CD4-positive, alpha-beta T cell (primary cell): ENCODE measurements around the gene SARM1. TPM values are rescaled to one million over a fixed set of nuclear protein-coding genes. Genes with fewer than 3 reads are reported as not detected.

Experiments
- ATAC-seq: fragments of 200-7000 bp; cut with Tn5 transposase; one replicate; pipeline ENCODE4 v1.10.0; 2022; ENCODE audit warnings: mild to moderate bottlenecking; ENCODE audit not compliant: poor library complexity
- CTCF ChIA-PET: fragments of 350-600 bp; sonication (Branson Sonifier 250); formaldehyde crosslinking; loops from one replicate; lab custom pipeline; 2021; ENCODE audit warnings: antibody characterized with exemption, inconsistent platforms; lab: Charles Lee
- POLR2A ChIA-PET: fragments of 350-600 bp; sonication (Branson Sonifier 250); formaldehyde crosslinking; loops from one replicate; lab custom pipeline; 2021; ENCODE audit warnings: antibody characterized with exemption, inconsistent platforms; lab: Charles Lee
- DNase-seq, 14 experiments: peaks; one replicate each; pipeline ENCODE4 v3.0.0-alpha.2; 2013 to 2020; ENCODE audit warnings: mixed read lengths in 2 of 14
- H3K27ac ChIP-seq, 2 donors: one replicate each; pipeline versions ENCODE4 v1.5.1 to v1.7.0; 2013; ENCODE audit warnings: low read length in 2 of 2, low read depth in 1 of 2, mild to moderate bottlenecking in 1 of 2
- H3K27me3 ChIP-seq, 2 experiments: 1 replicate in 1 of 2; 2 replicates in 1 of 2; pipeline versions ENCODE4 v1.6.1 to v1.7.0; 2013; ENCODE audit warnings: low read length in 2 of 2, control low read depth in 1 of 2, mild to moderate bottlenecking in 1 of 2, moderate library complexity in 1 of 2; ENCODE audit not compliant: insufficient read depth in 2 of 2, control insufficient read depth in 1 of 2
- H3K36me3 ChIP-seq: one replicate; pipeline ENCODE4 v1.6.1; 2013; ENCODE audit warnings: low read length, control low read depth; ENCODE audit not compliant: insufficient read depth
- H3K4me1 ChIP-seq: one replicate; pipeline ENCODE4 v1.6.1; 2013; ENCODE audit warnings: low read length, control low read depth; ENCODE audit not compliant: insufficient read depth
- H3K4me3 ChIP-seq: one replicate; pipeline ENCODE4 v1.5.1; 2013; ENCODE audit warnings: mild to moderate bottlenecking, low read length, moderate library complexity
- H3K9me3 ChIP-seq, 2 experiments: 1 replicate in 1 of 2; 2 replicates in 1 of 2; pipeline versions ENCODE4 v1.6.1 to v1.7.0; 2013; ENCODE audit warnings: low read length in 2 of 2, mild to moderate bottlenecking in 2 of 2, control low read depth in 1 of 2, moderate library complexity in 1 of 2; ENCODE audit not compliant: control insufficient read depth in 1 of 2, insufficient read depth in 1 of 2
- H3K27ac Mint-ChIP-seq: one replicate; pipeline ENCODE4 v1.8.0; 2020; ENCODE audit warnings: mixed read lengths
- H3K27me3 Mint-ChIP-seq: one replicate; pipeline ENCODE4 v1.8.0; 2021; ENCODE audit warnings: mixed read lengths
- H3K36me3 Mint-ChIP-seq: one replicate; pipeline ENCODE4 v1.8.0; 2021; ENCODE audit warnings: low read depth, mixed read lengths
- H3K4me1 Mint-ChIP-seq: one replicate; pipeline ENCODE4 v1.8.0; 2021; ENCODE audit warnings: low read depth, mixed read lengths
- H3K4me3 Mint-ChIP-seq: one replicate; pipeline ENCODE4 v1.8.0; 2020; ENCODE audit warnings: mild to moderate bottlenecking, mixed read lengths
- H3K9me3 Mint-ChIP-seq: one replicate; pipeline ENCODE4 v1.8.0; 2020; ENCODE audit warnings: mixed read lengths
- CTCF ChIP-seq: fragments of 200-600 bp; IDR thresholded peaks from one replicate; pipeline ENCODE4 v1.8.0; 2022; ENCODE audit warnings: antibody characterized with exemption, mild to moderate bottlenecking
- intact Hi-C, 2 experiments: fragments of 100-400 bp; cut with DNase I in 1 of 2; cut with micrococcal nuclease in 1 of 2; formaldehyde crosslinking; loops; one replicate each; pipeline versions ENCODE4 v1.15.1 to v1.9.0; 2023 to 2025; cut with DNase I, micrococcal nuclease
- total RNA-seq, 174 experiments: library from RNA in 2 of 174; stranded (reverse) in 2 of 174; gene quantifications; one replicate each; pipeline ENCODE4 v1.2.3 and lab custom pipeline; 2021 to 2026

SARM1 gene
- total RNA-seq, 2 experiments from 2014 or later: 12.5 to 15.4 TPM

GRCh38 chr17:28386391-28386790 is 14.9 kb downstream of the SARM1 start:
- H3K27ac Mint-ChIP-seq: no peak overlapping the region
- peak overlapping the region; percentile 56 for H3K4me3 Mint-ChIP-seq
- H3K9me3 Mint-ChIP-seq: no peaks in the 10 kb centered on the region
- peaks cover 8% of the 10 kb centered on the region for H3K27me3 Mint-ChIP-seq
- Histone ChIP-seq H3K27me3 (no peaks in the 10 kb centered on the region), H3K9me3 (no peaks in the 10 kb centered on the region), H3K36me3 (peaks cover 34% of the 10 kb centered on the region), H3K4me3 (no peak overlapping the region), H3K27ac (no peak overlapping the region), H3K4me1 (peaks cover 28% of the 10 kb centered on the region)
- H3K36me3 Mint-ChIP-seq: peaks cover 39% of the 10 kb centered on the region
- DNase-seq (no peak), ATAC-seq (no peak)
- ChIA-PET CTCF (no interaction called here), POLR2A (interaction anchor here (3.1 to 4.9 kb wide), 2 partner anchors 15 to 51 kb away, joined by 14 to 31 read pairs; partner anchors contain the start of genes IFT20, SARM1, TNFAIP1 and VTN)
- no peak for TF ChIP-seq CTCF
- intact Hi-C loops: loop anchor here in 1 of 2 experiments (10.0 kb wide), 1 partner anchor 158 kb away; no protein-coding TSS in a partner anchor
- H3K4me1 Mint-ChIP-seq: peaks cover 32% of the 10 kb centered on the region

- no peaks in the 10 kb centered on the region for H3K9me3 Mint-ChIP-seq
- H3K9me3 ChIP-seq: no peaks in the 10 kb centered on the region
- H3K27me3 ChIP-seq: no peaks in the 10 kb centered on the region
- POLR2A ChIA-PET: no interaction called here
- CTCF ChIA-PET: no interaction called here
- peaks cover 24% of the 10 kb centered on the region for H3K4me1 ChIP-seq
- H3K36me3 Mint-ChIP-seq: peaks cover 48% of the 10 kb centered on the region
- no peak overlapping the region for H3K27ac Mint-ChIP-seq
- DNase-seq: no peak
- ATAC-seq: no peak
- no peak overlapping the region for H3K4me3 ChIP-seq
- intact Hi-C loops: loop anchor here in 1 of 2 experiments (10.0 kb wide), 1 partner anchor 157 kb away; no protein-coding TSS in a partner anchor
- peaks cover 23% of the 10 kb centered on the region for H3K4me1 Mint-ChIP-seq
- peaks cover 49% of the 10 kb centered on the region for H3K36me3 ChIP-seq
- no peak overlapping the region for H3K27ac ChIP-seq
- H3K4me3 Mint-ChIP-seq: no peak overlapping the region
- no peaks in the 10 kb centered on the region for H3K27me3 Mint-ChIP-seq
- TF ChIP-seq CTCF: no peak
These were observed 16.6 kb downstream of the SARM1 start for GRCh38 chr17:28388106-28388505.

- H3K9me3 Mint-ChIP-seq: no peaks in the 10 kb centered on the region
- H3K4me1 Mint-ChIP-seq: peaks cover 8% of the 10 kb centered on the region
- H3K27me3 ChIP-seq: no peaks in the 10 kb centered on the region
- H3K4me3 ChIP-seq: no peak overlapping the region
- no peak overlapping the region for H3K4me3 Mint-ChIP-seq
- peaks cover 11% of the 10 kb centered on the region for H3K4me1 ChIP-seq
- intact Hi-C loops: no loop called here
- H3K27me3 Mint-ChIP-seq: no peaks in the 10 kb centered on the region
- no peak overlapping the region for H3K27ac ChIP-seq
- DNase-seq (no peak), ATAC-seq (no peak)
- H3K36me3 Mint-ChIP-seq: peaks cover 65% of the 10 kb centered on the region
- no peak for TF ChIP-seq CTCF
- ChIA-PET CTCF (no interaction called here), POLR2A (no interaction called here)
- peaks cover 66% of the 10 kb centered on the region for H3K36me3 ChIP-seq
- no peak overlapping the region for H3K27ac Mint-ChIP-seq
- H3K9me3 ChIP-seq: no peaks in the 10 kb centered on the region
These were observed 18.6 kb downstream of the SARM1 start for GRCh38 chr17:28390141-28390540.
